H1 (cell line): Measurements from ENCODE around the gene TMC4. TPM values are rescaled to one million over a fixed set of nuclear protein-coding genes. Genes with fewer than 3 reads are reported as not detected.

ENCODE experiments used
- KDM5A ChIP-seq: fragments of 200-600 bp; IDR thresholded peaks from 2 replicates; pipeline ENCODE4 v1.7.1; 2012; ENCODE audit warnings: mild to moderate bottlenecking, low read length, inconsistent platforms, mixed read lengths
- RXRA ChIP-seq: IDR thresholded peaks from 2 replicates; pipeline ENCODE4 v1.6.1; 2011; ENCODE audit warnings: low read depth, mild to moderate bottlenecking, low read length, moderate library complexity; ENCODE audit not compliant: insufficient read depth
- polyA plus RNA-seq, 7 experiments: library from polyadenylated mRNA; depleted of rRNA in 3 of 7; stranded (reverse) in 5 of 7; unstranded in 2 of 7; fragments of >200 nt in 5 of 7; fragments of 200-250 nt in 2 of 7; gene quantifications; 1 replicate in 5 of 7; 2 replicates in 1 of 7; 4 replicates in 1 of 7; pipeline versions ENCODE4 v1.2.1 to v1.2.3, GENCODE V29; 2011 to 2013; ENCODE audit warnings: missing spikeins in 2 of 7, mixed read lengths in 2 of 7
- total RNA-seq: library from RNA; stranded (reverse); fragmentation: NEBNext Ultra II Directional; extraction: Animal tissue kit (Norgen Biotek cat#: 25700); gene quantifications from 2 replicates; pipeline ENCODE4 v1.2.1, GENCODE V29; 2021

The TMC4 gene
- total and polyA plus RNA-seq, 2 of the 8 experiments (the other 6 are each of a cell fraction or from before 2014, with no cell fraction given) = 5.5 to 6.3 TPM

DNA sequence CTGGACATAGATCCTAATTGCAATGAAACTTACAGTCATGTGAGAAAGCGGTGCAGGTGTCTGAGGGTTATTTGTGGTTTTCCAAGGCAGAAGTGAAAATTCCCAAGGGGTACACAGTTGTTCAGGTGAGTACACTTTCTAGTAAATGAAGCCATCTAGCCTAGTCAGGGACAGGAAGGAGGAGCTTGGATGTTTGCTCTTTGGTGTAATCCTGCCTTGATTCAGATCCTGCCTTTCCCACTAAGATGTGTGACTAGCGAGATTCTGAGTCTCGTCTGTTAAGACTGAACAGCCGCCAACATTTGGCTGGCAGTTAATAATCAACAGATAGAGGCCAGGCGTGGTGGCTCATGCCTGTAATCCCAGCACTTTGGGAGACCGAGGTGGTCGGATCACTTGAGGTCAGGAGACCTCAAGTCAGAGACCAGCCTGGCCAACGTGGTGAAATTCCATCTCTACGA lies 30.2 kb upstream of the TMC4 start (continued):
- TF ChIP-seq RXRA = no peak
- no peak for TF ChIP-seq KDM5A
- TF ChIP-seq, all 59 proteins: peak for 3
